DND-41 (cell line): ENCODE data around the gene GNB2.

ENCODE experiments used
- ATAC-seq: fragments of 200-7000 bp; cut with Tn5 transposase; 3 replicates; pipeline ENCODE4 v1.9.1; 2021; ENCODE audit warnings: low read depth; ENCODE audit not compliant: insufficient read depth
- DNase-seq: peaks from one replicate; pipeline ENCODE4 v3.0.0-alpha.2; 2020
- H2AFZ ChIP-seq: 2 replicates; pipeline ENCODE4 v1.6.0; 2012; ENCODE audit warnings: low read depth, low read length
- H3K27ac ChIP-seq: 2 replicates; pipeline ENCODE4 v1.5.1; 2012; ENCODE audit warnings: low read length, inconsistent platforms
- H3K27me3 ChIP-seq: fragments of 200-600 bp; sonication (generic); 2 replicates; pipeline ENCODE4 v1.6.0; 2012; ENCODE audit warnings: low read length, mild to moderate bottlenecking, inconsistent platforms; ENCODE audit not compliant: insufficient read depth, poor library complexity
- H3K36me3 ChIP-seq: 2 replicates; pipeline ENCODE4 v1.5.1; 2012; ENCODE audit warnings: low read length, inconsistent platforms; ENCODE audit not compliant: insufficient read depth
- H3K4me1 ChIP-seq: 2 replicates; pipeline ENCODE4 v1.5.1; 2012; ENCODE audit warnings: mild to moderate bottlenecking, low read length; ENCODE audit not compliant: insufficient read depth
- H3K4me2 ChIP-seq: 2 replicates; pipeline ENCODE4 v1.6.0; 2012; ENCODE audit warnings: mild to moderate bottlenecking, moderate library complexity, low read length, inconsistent platforms; ENCODE audit not compliant: insufficient read depth
- H3K4me3 ChIP-seq, 2 experiments: fragments of 200-600 bp in 1 of 2; shearing (Covaris generic) in 1 of 2; 2 replicates each; pipeline ENCODE4 v1.5.1; 2012 to 2016; ENCODE audit warnings: inconsistent platforms in 2 of 2, low read length in 2 of 2, mild to moderate bottlenecking in 2 of 2, low read depth in 1 of 2, moderate library complexity in 1 of 2
- H3K79me2 ChIP-seq: 2 replicates; pipeline ENCODE4 v1.6.0; 2012; ENCODE audit warnings: low read length, inconsistent platforms; ENCODE audit not compliant: insufficient read depth
- H3K9ac ChIP-seq: 2 replicates; pipeline ENCODE4 v1.6.0; 2012; ENCODE audit warnings: low read depth, mild to moderate bottlenecking, inconsistent platforms, low read length, moderate library complexity
- H3K9me3 ChIP-seq: 2 replicates; pipeline ENCODE4 v1.5.1; 2012; ENCODE audit warnings: low read length, moderate library complexity, mild to moderate bottlenecking, inconsistent platforms; ENCODE audit not compliant: insufficient read depth, severe bottlenecking
- H4K20me1 ChIP-seq: 2 replicates; pipeline ENCODE4 v1.6.0; 2012; ENCODE audit warnings: low read length; ENCODE audit not compliant: insufficient read depth
- EZH2 ChIP-seq: IDR thresholded peaks from 3 replicates; pipeline ENCODE4 v1.6.1; 2012; ENCODE audit warnings: borderline replicate concordance, low read depth, mild to moderate bottlenecking, moderate library complexity, low read length, inconsistent platforms; ENCODE audit not compliant: severe bottlenecking
- TF ChIP-seq, protein P1 (sequence below): IDR thresholded peaks from 2 replicates; pipeline ENCODE4 v1.5.1; 2012; ENCODE audit warnings: borderline replicate concordance, low read length, moderate library complexity, mild to moderate bottlenecking; ENCODE audit not compliant: poor library complexity, severe bottlenecking; ENCODE audit errors: extremely low read depth

The GNB2 gene

DNA sequence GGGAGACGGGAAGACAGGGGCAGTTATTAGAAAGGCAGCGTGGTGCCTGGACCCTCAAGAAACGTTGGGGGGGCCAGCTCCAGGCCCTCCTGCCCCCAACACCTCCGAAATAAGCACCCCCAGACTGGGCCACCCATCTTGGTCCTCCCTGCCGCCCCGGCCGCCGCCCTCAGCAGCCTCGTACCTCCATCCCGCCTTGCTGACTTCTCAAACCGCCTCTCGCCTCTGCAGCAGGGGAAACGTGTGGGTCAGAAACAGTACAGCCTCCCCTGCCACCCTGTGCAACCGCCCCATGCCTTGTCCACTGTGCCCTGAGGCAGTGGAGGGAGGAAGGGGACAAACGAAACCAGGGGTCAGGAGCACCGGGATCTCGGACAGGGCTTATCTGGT, 13.3 kb downstream of the GNB2 start:
- Histone ChIP-seq H3K9ac (no peak overlapping the region), H3K27ac (no peak overlapping the region), H4K20me1 (peaks cover 81% of the 10 kb centered on the region), H3K9me3 (no peaks in the 10 kb centered on the region), H3K4me3 (no peak overlapping the region), H3K79me2 (peaks cover 42% of the 10 kb centered on the region), H3K4me2 (no peak overlapping the region), H3K36me3 (peaks cover 92% of the 10 kb centered on the region), H3K27me3 (no peaks in the 10 kb centered on the region), H3K4me1 (peaks cover 20% of the 10 kb centered on the region), H2AFZ (no peak overlapping the region)
- no peak for DNase-seq
- ATAC-seq: no peak
- no peak for TF ChIP-seq EZH2
- TF ChIP-seq, protein P1, sequence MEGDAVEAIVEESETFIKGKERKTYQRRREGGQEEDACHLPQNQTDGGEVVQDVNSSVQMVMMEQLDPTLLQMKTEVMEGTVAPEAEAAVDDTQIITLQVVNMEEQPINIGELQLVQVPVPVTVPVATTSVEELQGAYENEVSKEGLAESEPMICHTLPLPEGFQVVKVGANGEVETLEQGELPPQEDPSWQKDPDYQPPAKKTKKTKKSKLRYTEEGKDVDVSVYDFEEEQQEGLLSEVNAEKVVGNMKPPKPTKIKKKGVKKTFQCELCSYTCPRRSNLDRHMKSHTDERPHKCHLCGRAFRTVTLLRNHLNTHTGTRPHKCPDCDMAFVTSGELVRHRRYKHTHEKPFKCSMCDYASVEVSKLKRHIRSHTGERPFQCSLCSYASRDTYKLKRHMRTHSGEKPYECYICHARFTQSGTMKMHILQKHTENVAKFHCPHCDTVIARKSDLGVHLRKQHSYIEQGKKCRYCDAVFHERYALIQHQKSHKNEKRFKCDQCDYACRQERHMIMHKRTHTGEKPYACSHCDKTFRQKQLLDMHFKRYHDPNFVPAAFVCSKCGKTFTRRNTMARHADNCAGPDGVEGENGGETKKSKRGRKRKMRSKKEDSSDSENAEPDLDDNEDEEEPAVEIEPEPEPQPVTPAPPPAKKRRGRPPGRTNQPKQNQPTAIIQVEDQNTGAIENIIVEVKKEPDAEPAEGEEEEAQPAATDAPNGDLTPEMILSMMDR: no peak

DNA sequence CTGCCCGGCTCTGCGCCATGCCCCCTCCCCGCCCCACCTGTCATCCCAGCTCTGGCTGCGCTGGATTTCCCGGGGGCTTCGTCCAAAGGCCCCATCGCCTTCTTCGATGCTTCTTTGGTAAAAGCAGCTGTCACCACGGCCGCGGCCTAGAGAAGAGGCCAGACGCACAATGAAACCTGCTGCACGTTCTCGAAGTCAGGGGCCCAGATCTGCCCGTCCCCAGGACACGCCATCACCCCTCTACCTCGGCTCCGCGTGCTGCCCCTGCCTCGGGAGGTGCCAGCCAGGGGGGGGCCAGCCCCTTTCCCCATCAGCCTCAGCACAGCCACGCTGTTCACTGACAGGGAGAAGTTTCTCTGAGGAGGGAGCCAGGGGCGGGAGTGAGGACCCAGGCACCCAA, 13.7 kb downstream of the GNB2 start:
- Histone ChIP-seq H3K79me2 (peaks cover 47% of the 10 kb centered on the region), H3K4me1 (peaks cover 24% of the 10 kb centered on the region), H3K9me3 (no peaks in the 10 kb centered on the region), H3K9ac (no peak overlapping the region), H4K20me1 (peaks cover 82% of the 10 kb centered on the region), H3K4me2 (no peak overlapping the region), H3K4me3 (no peak overlapping the region), H2AFZ (no peak overlapping the region), H3K27ac (no peak overlapping the region), H3K27me3 (no peaks in the 10 kb centered on the region), H3K36me3 (peaks cover 91% of the 10 kb centered on the region)
- no peak for TF ChIP-seq EZH2
- TF ChIP-seq, protein P1: no peak
- ATAC-seq: no peak
- no peak for DNase-seq

DNA sequence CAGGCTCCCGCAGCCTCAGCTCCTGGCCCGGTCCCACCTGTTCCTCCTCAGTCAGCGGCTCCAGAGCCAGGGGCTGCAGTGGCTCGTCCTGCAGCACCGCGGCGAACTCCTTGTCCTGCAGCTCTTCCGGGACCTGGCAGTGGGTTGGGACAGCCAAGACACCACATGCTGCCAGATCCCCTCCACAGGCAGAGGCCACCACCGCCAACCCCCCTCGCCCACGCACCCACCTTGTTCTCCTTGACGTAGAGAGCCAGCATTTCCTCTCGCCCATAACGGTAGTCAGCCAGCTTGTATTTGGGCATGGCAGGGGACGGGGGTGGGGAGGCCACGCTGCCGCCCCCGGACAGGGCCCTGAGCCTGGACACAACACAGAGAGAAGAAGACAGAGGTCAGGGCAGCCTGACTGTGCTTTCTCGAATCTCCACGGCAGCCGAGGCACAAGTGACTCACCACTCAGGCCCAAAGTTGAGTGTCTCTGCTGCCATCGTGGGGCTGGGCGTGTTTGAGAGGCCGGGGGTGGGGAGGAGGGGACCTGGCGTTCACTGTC, 14.3 kb downstream of the GNB2 start:
- Histone ChIP-seq H3K9me3 (no peaks in the 10 kb centered on the region), H3K4me2 (no peak overlapping the region), H4K20me1 (peaks cover 82% of the 10 kb centered on the region), H3K36me3 (peaks cover 90% of the 10 kb centered on the region), H3K4me3 (no peak overlapping the region), H2AFZ (no peak overlapping the region), H3K4me1 (peaks cover 30% of the 10 kb centered on the region), H3K79me2 (peaks cover 53% of the 10 kb centered on the region), H3K9ac (no peak overlapping the region), H3K27ac (no peak overlapping the region), H3K27me3 (no peaks in the 10 kb centered on the region)
- TF ChIP-seq, protein P1: no peak
- TF ChIP-seq EZH2: no peak
- ATAC-seq: no peak
- DNase-seq: no peak

DNA sequence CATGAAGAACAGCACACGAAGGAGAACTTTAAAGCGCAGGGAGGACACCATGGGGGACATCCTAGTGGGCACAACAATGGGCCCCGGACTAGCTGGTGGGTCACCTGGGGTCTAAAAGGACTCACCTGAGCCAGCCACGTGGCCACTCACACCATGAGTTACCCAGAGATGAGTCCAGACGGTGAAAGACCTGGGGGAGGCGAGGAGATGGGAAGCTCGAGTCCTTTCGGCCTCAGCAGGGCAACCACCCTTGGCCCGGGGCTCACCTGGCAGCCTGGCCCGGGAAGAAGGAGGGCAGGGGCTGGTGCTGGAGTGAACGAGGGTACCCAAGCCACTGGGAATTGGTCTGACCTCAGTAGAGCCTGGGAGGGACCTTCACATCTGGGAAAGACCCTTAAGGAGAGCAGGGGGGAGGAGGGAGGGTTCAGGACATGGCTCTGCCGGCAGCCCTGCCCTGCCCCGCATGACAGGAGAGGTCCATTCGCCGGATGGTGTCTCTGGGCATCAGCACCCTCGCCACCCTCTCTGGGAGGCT, 14.9 kb downstream of the GNB2 start:
- Histone ChIP-seq H3K4me3 (no peak overlapping the region), H3K9ac (no peak overlapping the region), H2AFZ (no peak overlapping the region), H3K27me3 (no peaks in the 10 kb centered on the region), H3K36me3 (peaks cover 87% of the 10 kb centered on the region), H3K9me3 (no peaks in the 10 kb centered on the region), H3K4me2 (no peak overlapping the region), H3K4me1 (peaks cover 35% of the 10 kb centered on the region), H4K20me1 (peaks cover 87% of the 10 kb centered on the region), H3K79me2 (peaks cover 58% of the 10 kb centered on the region), H3K27ac (no peak overlapping the region)
- ATAC-seq: no peak
- no peak for DNase-seq
- TF ChIP-seq, protein P1: no peak
- no peak for TF ChIP-seq EZH2
